NCI-H1417 treated with DMSO at 0.1 percent for 48 hours (cell line): ENCODE measurements around the gene SLC45A3.

Experiments used
- DNase-seq: peaks from one replicate; lab custom pipeline; 2025; lab: John Stamatoyannopoulos, UW

The SLC45A3 gene

GRCh38 chr1:205610036-205610435 is 70.3 kb downstream of the SLC45A3 start:
- DNase-seq: no peak
